HCT116 (cell line): Measurements from ENCODE around the gene CSTPP1.

Source experiments
- EZH2phosphoT487 ChIP-seq: fragments of 200-600 bp; IDR thresholded peaks from 2 replicates; pipeline ENCODE4 v1.6.1; 2018; ENCODE audit warnings: antibody characterized with exemption, borderline replicate concordance
- RAD21 ChIP-seq: IDR thresholded peaks from 2 replicates; pipeline ENCODE4 v1.6.1; 2012; ENCODE audit warnings: low read depth, mild to moderate bottlenecking

- no peak for TF ChIP-seq EZH2phosphoT487
- TF ChIP-seq RAD21 = no peak
These were observed 54.8 kb downstream of the CSTPP1 start for GRCh38 chr11:46991391-46991790.
